SK-N-SH (cell line): ENCODE data around the gene FAM120A. TPM values are rescaled to one million over a fixed set of nuclear protein-coding genes. Genes with fewer than 3 reads are reported as not detected.

Source experiments
- CTCF ChIA-PET: fragments of 300-600, 350-600 bp; formaldehyde crosslinking; extraction: SDS; loops from one replicate; lab custom pipeline; 2021; lab: Yijun Ruan, JAX
- POLR2A ChIA-PET: fragments of 350-600 bp; sonication (Branson Sonifier 250); formaldehyde crosslinking; extraction: SDS; loops from one replicate; lab custom pipeline; 2020; ENCODE audit warnings: antibody characterized with exemption, inconsistent platforms; lab: Yijun Ruan, JAX
- DNase-seq: peaks from one replicate; pipeline ENCODE4 v3.0.0; 2012
- H2AFZ ChIP-seq: fragments of 200-600 bp; sonication (generic); 2 replicates; pipeline ENCODE4 v1.8.1; 2016; ENCODE audit warnings: antibody characterized with exemption, mild to moderate bottlenecking, low read depth
- H3F3A ChIP-seq: fragments of 200-600 bp; sonication (generic); replicated peaks from 2 replicates; pipeline ENCODE3; 2016; ENCODE audit warnings: antibody characterized with exemption, mild to moderate bottlenecking; ENCODE audit not compliant: insufficient read depth
- H3K27ac ChIP-seq, 2 experiments: fragments of 200-500 bp in 1 of 2; fragments of 200-600 bp in 1 of 2; sonication (Bioruptor generic) in 1 of 2; sonication (generic), shearing (Covaris generic) in 1 of 2; 2 replicates each; pipeline versions ENCODE4 v1.5.1 to v1.6.1; 2014 to 2016; ENCODE audit warnings: low read depth in 2 of 2, inconsistent platforms in 1 of 2, low read length in 1 of 2, mild to moderate bottlenecking in 1 of 2, mixed read lengths in 1 of 2
- H3K27me3 ChIP-seq: fragments of 200-600 bp; sonication (generic), shearing (Covaris generic); 2 replicates; pipeline ENCODE4 v1.6.1; 2016; ENCODE audit warnings: mixed run types; ENCODE audit not compliant: insufficient read depth
- H3K36me3 ChIP-seq, 2 experiments: fragments of 200-500 bp in 1 of 2; fragments of 200-600 bp in 1 of 2; sonication (Bioruptor generic) in 1 of 2; sonication (generic) in 1 of 2; replicated peaks in 1 of 2; 2 replicates each; pipeline versions ENCODE3 to v1.5.1; 2014 to 2016; ENCODE audit warnings: low read length in 1 of 2, mild to moderate bottlenecking in 1 of 2; ENCODE audit not compliant: insufficient read depth in 2 of 2, control insufficient read depth in 1 of 2
- H3K4me1 ChIP-seq, 2 experiments: fragments of 200-500 bp in 1 of 2; fragments of 200-600 bp in 1 of 2; sonication (Bioruptor generic) in 1 of 2; sonication (generic), shearing (Covaris generic) in 1 of 2; 2 replicates each; pipeline versions ENCODE4 v1.5.1 to v1.6.1; 2014 to 2016; ENCODE audit warnings: low read depth in 1 of 2, low read length in 1 of 2, mixed run types in 1 of 2; ENCODE audit not compliant: insufficient read depth in 2 of 2, control insufficient read depth in 1 of 2
- H3K4me2 ChIP-seq: fragments of 200-600 bp; sonication (generic), shearing (Covaris generic); 2 replicates; pipeline ENCODE4 v1.6.1; 2017; ENCODE audit warnings: mixed run types
- H3K4me3 ChIP-seq, 2 experiments: fragments of 200-500 bp in 1 of 2; fragments of 200-600 bp in 1 of 2; sonication (Bioruptor generic) in 1 of 2; sonication (generic), shearing (Covaris generic) in 1 of 2; 2 replicates each; pipeline versions ENCODE4 v1.5.1 to v1.8.1; 2014 to 2016; ENCODE audit warnings: low read depth in 2 of 2, inconsistent platforms in 1 of 2, low read length in 1 of 2, mild to moderate bottlenecking in 1 of 2, mixed read lengths in 1 of 2, moderate library complexity in 1 of 2
- H3K79me2 ChIP-seq: fragments of 200-600 bp; sonication (generic); 2 replicates; pipeline ENCODE4 v1.8.1; 2017; ENCODE audit warnings: mild to moderate bottlenecking; ENCODE audit not compliant: insufficient read depth
- H3K9ac ChIP-seq: fragments of 200-600 bp; sonication (generic); 2 replicates; pipeline ENCODE4 v1.6.1; 2017; ENCODE audit warnings: mixed run types
- H3K9me2 ChIP-seq: fragments of 200-600 bp; sonication (generic); 2 replicates; pipeline ENCODE4 v1.6.1; 2017; ENCODE audit warnings: mixed run types
- H3K9me3 ChIP-seq: fragments of 200-600 bp; sonication (generic); 2 replicates; pipeline ENCODE4 v1.6.1; 2017; ENCODE audit warnings: mixed run types, mild to moderate bottlenecking, moderate library complexity
- H4K20me1 ChIP-seq: fragments of 200-600 bp; sonication (generic); 2 replicates; pipeline ENCODE4 v1.6.1; 2017; ENCODE audit warnings: mild to moderate bottlenecking, mixed run types; ENCODE audit not compliant: insufficient read depth
- EZH2phosphoT487 ChIP-seq: fragments of 200-600 bp; sonication (generic); IDR thresholded peaks from 2 replicates; pipeline ENCODE4 v1.6.1; 2017; ENCODE audit warnings: low read depth, mixed run types, mild to moderate bottlenecking, antibody characterized with exemption, moderate library complexity, borderline replicate concordance
- FOXJ3 ChIP-seq: sonication (generic); formaldehyde crosslinking; IDR thresholded peaks from 2 replicates; pipeline ENCODE4 v1.5.1; 2020; ENCODE audit warnings: mild to moderate bottlenecking, missing genetic modification reagents
- MEF2A ChIP-seq: IDR thresholded peaks from 2 replicates; pipeline ENCODE4 v1.4.0; 2012; ENCODE audit warnings: low read depth, borderline replicate concordance
- REST ChIP-seq: IDR thresholded peaks from 2 replicates; pipeline ENCODE4 v1.6.1; 2012; ENCODE audit warnings: mild to moderate bottlenecking, low read depth, low read length, moderate library complexity
- RFX5 ChIP-seq: IDR thresholded peaks from 2 replicates; pipeline ENCODE4 v1.6.1; 2012; ENCODE audit warnings: mild to moderate bottlenecking, improper control_type of control experiment, low read length
- RXRA ChIP-seq: IDR thresholded peaks from 2 replicates; pipeline ENCODE4 v1.4.0; 2012; ENCODE audit warnings: low read depth, mild to moderate bottlenecking, borderline replicate concordance
- TEAD4 ChIP-seq: IDR thresholded peaks from 2 replicates; pipeline ENCODE4 v1.4.0; 2012; ENCODE audit warnings: mild to moderate bottlenecking, borderline replicate concordance; ENCODE audit not compliant: insufficient read depth
- WGBS: methylation state at CpG from one replicate; pipeline ENCODE4 v1.1.6; 2017; ENCODE audit warnings: low lambda C conversion rate; 5-methylcytosine and 5-hydroxymethylcytosine counted together
- polyA plus RNA-seq, 3 experiments: library from polyadenylated mRNA; depleted of rRNA; stranded (reverse); fragments of >200 nt; gene quantifications; 2 replicates each; pipeline ENCODE4 v1.2.3, GENCODE V29; 2012
- TF ChIP-seq, protein P1 (sequence below): IDR thresholded peaks from 2 replicates; pipeline ENCODE4; 2012
- TF ChIP-seq, protein P2 (sequence below): IDR thresholded peaks from 2 replicates; pipeline ENCODE4 v1.4.0; 2012; ENCODE audit warnings: low read depth
- TF ChIP-seq, protein P3 (sequence below): fragments of 150-350 bp; IDR thresholded peaks from 2 replicates; pipeline ENCODE4 v1.6.1; 2017; ENCODE audit warnings: antibody characterized with exemption, low read length, low read depth, borderline replicate concordance
- TF ChIP-seq, protein P4 (sequence below): IDR thresholded peaks from 2 replicates; pipeline ENCODE4 v1.4.0; 2012; ENCODE audit warnings: low read depth, borderline replicate concordance

The FAM120A gene
- polyA plus RNA-seq, 1 of the 3 experiments (the other 2 are of a cell fraction): 58.6 TPM

DNA sequence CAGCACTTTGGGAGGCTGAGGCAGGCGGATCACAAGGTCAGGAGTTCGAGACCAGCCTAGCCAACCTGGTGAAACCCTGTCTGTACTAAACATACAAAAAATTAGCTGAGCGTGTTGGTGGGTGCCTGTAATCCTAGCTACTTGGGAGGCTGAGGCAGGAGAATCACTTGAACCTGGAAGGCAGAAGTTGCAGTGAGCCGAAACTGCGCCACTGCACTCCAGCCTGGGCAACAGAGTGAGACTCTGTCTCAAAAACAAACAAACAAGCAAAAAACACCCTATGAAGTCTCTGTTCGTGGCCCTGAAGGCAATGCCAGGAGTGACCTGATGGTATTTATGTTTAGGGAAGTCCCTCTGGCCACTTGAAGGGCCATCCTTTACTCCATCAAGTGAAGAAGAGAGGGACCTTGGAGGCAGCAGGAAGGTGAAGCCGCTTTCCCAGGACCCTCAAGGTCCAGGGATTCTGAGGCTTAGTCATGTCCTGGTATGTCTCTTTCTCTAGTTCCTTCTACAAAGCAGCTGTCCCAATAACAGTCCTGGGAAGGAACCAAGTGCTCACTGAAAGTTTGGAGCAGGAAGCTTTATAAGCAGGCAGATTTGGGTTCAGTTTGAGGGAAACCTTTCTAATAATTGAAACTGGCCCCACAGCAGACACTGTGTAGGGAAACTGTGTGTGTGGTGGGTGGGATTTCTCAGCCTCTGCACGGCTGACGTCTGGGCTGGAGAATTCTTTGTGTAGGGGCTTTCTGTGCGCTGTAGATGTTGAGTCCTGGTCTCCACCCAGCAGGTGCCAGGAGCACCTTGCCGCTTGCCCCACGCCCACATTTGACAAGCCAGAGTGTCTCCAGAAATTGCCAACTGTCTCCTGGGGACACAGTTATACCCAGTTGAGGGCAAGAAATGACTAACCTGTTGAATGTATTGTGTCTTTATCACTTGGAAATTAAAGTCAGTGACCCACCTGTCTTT lies 137.4 kb downstream of the FAM120A start:
- no peak overlapping the region for H3K4me2 ChIP-seq
- CTCF ChIA-PET: interaction anchor here (1.0 to 1.4 kb wide), 3 partner anchors 10 to 286 kb away, joined by 3 to 4 read pairs (median 4); no protein-coding TSS in a partner anchor
- H3K9me3 ChIP-seq: 0 out of 2 replicates have a peak, but pooled peaks cover 5% of the 10 kb centered on the region
- peaks cover 0 to 50% of the 10 kb centered on the region in 2 experiments; a peak in 1 of 4 replicates for H3K4me1 ChIP-seq
- no peak overlapping the region for H3K27ac ChIP-seq
- H3K9ac ChIP-seq: no peak overlapping the region
- no peaks in the 10 kb centered on the region for H3K9me2 ChIP-seq
- H3K79me2 ChIP-seq: peaks cover 71% of the 10 kb centered on the region
- H3K27me3 ChIP-seq: no peaks in the 10 kb centered on the region
- POLR2A ChIA-PET: no interaction called here
- no peak overlapping the region for H3K4me3 ChIP-seq
- DNase-seq: no peak
- no peak overlapping the region for H2AFZ ChIP-seq
- H3F3A ChIP-seq: no peaks in the 10 kb centered on the region
- TF ChIP-seq EZH2phosphoT487 (no peak), RXRA (no peak), FOXJ3 (CRISPR knock-in tag) (no peak), RFX5 (no peak), MEF2A (no peak), REST (no peak), TEAD4 (no peak)
- TF ChIP-seq, protein P1, sequence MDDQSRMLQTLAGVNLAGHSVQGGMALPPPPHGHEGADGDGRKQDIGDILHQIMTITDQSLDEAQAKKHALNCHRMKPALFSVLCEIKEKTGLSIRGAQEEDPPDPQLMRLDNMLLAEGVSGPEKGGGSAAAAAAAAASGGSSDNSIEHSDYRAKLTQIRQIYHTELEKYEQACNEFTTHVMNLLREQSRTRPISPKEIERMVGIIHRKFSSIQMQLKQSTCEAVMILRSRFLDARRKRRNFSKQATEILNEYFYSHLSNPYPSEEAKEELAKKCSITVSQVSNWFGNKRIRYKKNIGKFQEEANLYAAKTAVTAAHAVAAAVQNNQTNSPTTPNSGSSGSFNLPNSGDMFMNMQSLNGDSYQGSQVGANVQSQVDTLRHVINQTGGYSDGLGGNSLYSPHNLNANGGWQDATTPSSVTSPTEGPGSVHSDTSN: no peak
- TF ChIP-seq, protein P2, sequence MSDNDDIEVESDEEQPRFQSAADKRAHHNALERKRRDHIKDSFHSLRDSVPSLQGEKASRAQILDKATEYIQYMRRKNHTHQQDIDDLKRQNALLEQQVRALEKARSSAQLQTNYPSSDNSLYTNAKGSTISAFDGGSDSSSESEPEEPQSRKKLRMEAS: no peak
- TF ChIP-seq, protein P3, sequence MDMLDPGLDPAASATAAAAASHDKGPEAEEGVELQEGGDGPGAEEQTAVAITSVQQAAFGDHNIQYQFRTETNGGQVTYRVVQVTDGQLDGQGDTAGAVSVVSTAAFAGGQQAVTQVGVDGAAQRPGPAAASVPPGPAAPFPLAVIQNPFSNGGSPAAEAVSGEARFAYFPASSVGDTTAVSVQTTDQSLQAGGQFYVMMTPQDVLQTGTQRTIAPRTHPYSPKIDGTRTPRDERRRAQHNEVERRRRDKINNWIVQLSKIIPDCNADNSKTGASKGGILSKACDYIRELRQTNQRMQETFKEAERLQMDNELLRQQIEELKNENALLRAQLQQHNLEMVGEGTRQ: no peak
- TF ChIP-seq, protein P4, sequence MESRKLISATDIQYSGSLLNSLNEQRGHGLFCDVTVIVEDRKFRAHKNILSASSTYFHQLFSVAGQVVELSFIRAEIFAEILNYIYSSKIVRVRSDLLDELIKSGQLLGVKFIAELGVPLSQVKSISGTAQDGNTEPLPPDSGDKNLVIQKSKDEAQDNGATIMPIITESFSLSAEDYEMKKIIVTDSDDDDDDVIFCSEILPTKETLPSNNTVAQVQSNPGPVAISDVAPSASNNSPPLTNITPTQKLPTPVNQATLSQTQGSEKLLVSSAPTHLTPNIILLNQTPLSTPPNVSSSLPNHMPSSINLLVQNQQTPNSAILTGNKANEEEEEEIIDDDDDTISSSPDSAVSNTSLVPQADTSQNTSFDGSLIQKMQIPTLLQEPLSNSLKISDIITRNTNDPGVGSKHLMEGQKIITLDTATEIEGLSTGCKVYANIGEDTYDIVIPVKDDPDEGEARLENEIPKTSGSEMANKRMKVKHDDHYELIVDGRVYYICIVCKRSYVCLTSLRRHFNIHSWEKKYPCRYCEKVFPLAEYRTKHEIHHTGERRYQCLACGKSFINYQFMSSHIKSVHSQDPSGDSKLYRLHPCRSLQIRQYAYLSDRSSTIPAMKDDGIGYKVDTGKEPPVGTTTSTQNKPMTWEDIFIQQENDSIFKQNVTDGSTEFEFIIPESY: no peak
- TF ChIP-seq, all 33 proteins: peak for 0
- H3K36me3 ChIP-seq: no peaks in the 10 kb centered on the region
- peaks cover 75% of the 10 kb centered on the region for H4K20me1 ChIP-seq
- 79% methylated on average over 12 of the region's 12 CpGs for WGBS
